HG03097 (cell line): ENCODE results near the gene HES1.
A peak's percentile ranks its signal among the peaks of the same experiment; 100 is the strongest.

ENCODE experiments used
- ATAC-seq: cut with Tn5 transposase; IDR thresholded peaks from one replicate; pipeline ENCODE4 v1.9.1; 2021; ENCODE audit not compliant: unreplicated experiment, low FRiP score

Gene HES1

GRCh38 chr3:194101592-194102432, 34.1 kb upstream of the HES1 start:
- ATAC-seq, result peak; percentile 16

- ATAC-seq, result no peak
Measured at GRCh38 chr3:194102436-194102835, 33.5 kb upstream of the HES1 start.

- no peak for ATAC-seq
Measured at GRCh38 chr3:194103505-194103904, 32.4 kb upstream of the HES1 start.

GRCh38 chr3:194103983-194104751, 31.8 kb upstream of the HES1 start:
- no peak for ATAC-seq

GRCh38 chr3:194105292-194105691, 30.7 kb upstream of the HES1 start:
- no peak for ATAC-seq

GRCh38 chr3:194107107-194107506, 28.8 kb upstream of the HES1 start:
- no peak for ATAC-seq

GRCh38 chr3:194109192-194109863, 26.6 kb upstream of the HES1 start:
- ATAC-seq, result no peak

- ATAC-seq, result no peak
Measured at GRCh38 chr3:194110483-194110882, 25.5 kb upstream of the HES1 start.

GRCh38 chr3:194111336-194111735, 24.6 kb upstream of the HES1 start:
- ATAC-seq, result no peak

- ATAC-seq, result no peak
Measured at GRCh38 chr3:194112120-194113106, 23.5 kb upstream of the HES1 start.

GRCh38 chr3:194114123-194114522, 21.8 kb upstream of the HES1 start:
- ATAC-seq, result no peak

- ATAC-seq, result no peak
Measured at GRCh38 chr3:194117104-194117845, 18.7 kb upstream of the HES1 start.

GRCh38 chr3:194118920-194119319, 17.0 kb upstream of the HES1 start:
- no peak for ATAC-seq

- ATAC-seq, result no peak
Measured at GRCh38 chr3:194119831-194120590, 15.9 kb upstream of the HES1 start.

GRCh38 chr3:194120789-194121770, 14.9 kb upstream of the HES1 start:
- no peak for ATAC-seq

- ATAC-seq, result no peak
Measured at GRCh38 chr3:194121891-194122631, 13.9 kb upstream of the HES1 start.

- no peak for ATAC-seq
Measured at GRCh38 chr3:194123726-194124125, 12.2 kb upstream of the HES1 start.
